ENCODE measurements around the gene NUAK2. TPM values are rescaled to one million over a fixed set of nuclear protein-coding genes. Genes with fewer than 3 reads are reported as not detected.

NUAK2 gene
- total RNA-seq, 4 donors from 2014 or later, result 15.8 to 32.0 (median 21.4) TPM

- H3K4me1 ChIP-seq, result peaks cover 0 to 43% (median 22%) of the 10 kb centered on the region in 3 donors
- H3K9me3 ChIP-seq, result no peaks in the 10 kb centered on the region
- intact Hi-C loops (cut with DNase I), result no loop called here
- H3K4me3 ChIP-seq, result no peak overlapping the region
- WGBS, 2 donors, result 34 to 45% methylated on average over 2 to 8 of the region's 8 CpGs
- no peak for TF ChIP-seq POLR2A (IDR thresholded peaks at IDR 0.05)
- no peak overlapping the region for H3K27ac ChIP-seq
- no peaks in the 10 kb centered on the region for H3K36me3 ChIP-seq
- H3K27me3 ChIP-seq, result no peaks in the 10 kb centered on the region
- no peak for DNase-seq
These were observed 62.8 kb downstream of the NUAK2 start for GRCh38 chr1:205258719-205259118.

- intact Hi-C loops (cut with DNase I), result no loop called here
- no peak for DNase-seq
- WGBS, 2 donors, result 65 to 100% methylated on average over 1 to 3 of the region's 7 CpGs
- Histone ChIP-seq H3K4me1 (peaks cover 0 to 43% (median 22%) of the 10 kb centered on the region in 3 donors), H3K36me3 (no peaks in the 10 kb centered on the region), H3K27ac (no peak overlapping the region), H3K27me3 (no peaks in the 10 kb centered on the region), H3K4me3 (no peak overlapping the region), H3K9me3 (no peaks in the 10 kb centered on the region)
- TF ChIP-seq CTCF (IDR thresholded peaks at IDR 0.05), result no peak
- no peak for TF ChIP-seq POLR2A (IDR thresholded peaks at IDR 0.05)
These were observed 63.3 kb downstream of the NUAK2 start for GRCh38 chr1:205258261-205258691.

- H3K27me3 ChIP-seq, result no peaks in the 10 kb centered on the region
- no peaks in the 10 kb centered on the region for H3K9me3 ChIP-seq
- WGBS, 2 donors, result 79 to 90% methylated on average over 2 of the region's 2 CpGs
- H3K4me1 ChIP-seq, result peaks cover 0 to 43% (median 22%) of the 10 kb centered on the region in 3 donors
- H3K27ac ChIP-seq, result no peak overlapping the region
- H3K4me3 ChIP-seq, result no peak overlapping the region
- H3K36me3 ChIP-seq, result no peaks in the 10 kb centered on the region
- no peak for TF ChIP-seq POLR2A (IDR thresholded peaks at IDR 0.05)
- TF ChIP-seq CTCF (IDR thresholded peaks at IDR 0.05), result no peak
- intact Hi-C loops (cut with DNase I), result no loop called here
- no peak for DNase-seq
These were observed 63.8 kb downstream of the NUAK2 start for GRCh38 chr1:205257735-205258134.

- Histone ChIP-seq H3K36me3 (no peaks in the 10 kb centered on the region), H3K4me1 (peaks cover 0 to 38% (median 16%) of the 10 kb centered on the region in 3 donors), H3K27me3 (no peaks in the 10 kb centered on the region), H3K4me3 (no peak overlapping the region), H3K27ac (no peak overlapping the region), H3K9me3 (no peaks in the 10 kb centered on the region)
- WGBS, 2 donors, result 87 to 100% methylated on average over 2 to 3 of the region's 19 CpGs
- no peak for DNase-seq
- TF ChIP-seq CTCF (IDR thresholded peaks at IDR 0.05) (no peak), POLR2A (IDR thresholded peaks at IDR 0.05) (no peak)
- intact Hi-C loops (cut with DNase I), result no loop called here
These were observed 64.5 kb downstream of the NUAK2 start for GRCh38 chr1:205256951-205257625.

GRCh38 chr1:205255941-205256780 is 65.4 kb downstream of the NUAK2 start:
- TF ChIP-seq CTCF (IDR thresholded peaks at IDR 0.05) (peak; percentile 86 to 98 (median 96)), POLR2A (IDR thresholded peaks at IDR 0.05) (no peak)
- intact Hi-C loops (cut with DNase I), result no loop called here
- no peaks in the 10 kb centered on the region for H3K36me3 ChIP-seq
- H3K4me1 ChIP-seq, result peaks cover 0 to 34% (median 16%) of the 10 kb centered on the region in 3 donors
- no peak overlapping the region for H3K27ac ChIP-seq
- H3K4me3 ChIP-seq, result no peak overlapping the region
- 46 to 52% methylated on average over 5 to 7 of the region's 8 CpGs for WGBS, 2 donors
- H3K9me3 ChIP-seq, result no peaks in the 10 kb centered on the region
- H3K27me3 ChIP-seq, result no peaks in the 10 kb centered on the region
- peak; percentile 38 for DNase-seq

Small RNA genes lying within 50 kb of the gene (small RNA-seq; reads per million reads assigned to genes)
- gene SNRPGP10, result 0 reads per million in 4 donors

Other genes with a start within 250 kb of the NUAK2 start
- gene TMEM81, start 237.3 kb downstream of the NUAK2 start, total RNA-seq, result 1 to 10 TPM; 1.4 to 2.2 (median 1.8) TPM
- 10 to 100 TPM in 3 of 4 donors, 1 to 10 TPM in 1; 7.0 to 36.7 (median 12.2) TPM for gene RBBP5, start 199.8 kb downstream of the NUAK2 start, total RNA-seq
- 10 to 100 TPM in 1 of 4 donors, 1 to 10 TPM in 3; 6.5 to 10.9 (median 6.9) TPM for gene DSTYK, start 110.0 kb downstream of the NUAK2 start, total RNA-seq
- gene TMCC2, start 93.8 kb downstream of the NUAK2 start, total RNA-seq, result 1 to 10 TPM in 1 of 4 donors, under 1 TPM in 3; 0.76 to 1.9 (median 0.91) TPM
- 1 to 10 TPM in 3 of 4 donors, under 1 TPM in 1; 0.97 to 4.4 (median 2.1) TPM for gene KLHDC8A, start 35.2 kb upstream of the NUAK2 start, total RNA-seq
- gene LEMD1, start 100.3 kb upstream of the NUAK2 start, total RNA-seq, result 1 to 10 TPM in 3 of 4 donors, not detected in 1; 1.1 to 1.4 (median 1.3) TPM
- gene BLACAT1, start 134.3 kb upstream of the NUAK2 start, total RNA-seq, result 1 to 10 TPM in 2 of 4 donors, under 1 TPM in 2; 0.29 to 2.3 (median 0.99) TPM
- 10 to 100 TPM in 1 of 4 donors, 1 to 10 TPM in 3; 2.5 to 10.7 (median 6.3) TPM for gene CDK18, start 182.9 kb upstream of the NUAK2 start, total RNA-seq